ENCODE measurements around the gene TCAP.
"Not testable (repeated sequence)": the region's sequence is repeated elsewhere in the genome, so short reads cannot be mapped to it uniquely, and the experiment has no call there.

The TCAP gene

GRCh38 chr17:39703913-39704312 is 38.8 kb downstream of the TCAP start:
- no peak overlapping the region for H3K27ac Mint-ChIP-seq
- no peak overlapping the region for H3K4me3 Mint-ChIP-seq
- no peaks in the 10 kb centered on the region for H3K9me3 Mint-ChIP-seq
- H3K36me3 Mint-ChIP-seq (ENCODE audit: low read depth), result no peaks in the 10 kb centered on the region
- peaks cover 21% of the 10 kb centered on the region for H3K4me1 Mint-ChIP-seq (ENCODE audit: low read depth)
- no peak for DNase-seq
- peaks cover 33% of the 10 kb centered on the region for H3K27me3 Mint-ChIP-seq

GRCh38 chr17:39704821-39705551 is 39.8 kb downstream of the TCAP start:
- no peak overlapping the region for H3K4me3 Mint-ChIP-seq
- no peaks in the 10 kb centered on the region for H3K9me3 Mint-ChIP-seq
- H3K36me3 Mint-ChIP-seq (ENCODE audit: low read depth), result no peaks in the 10 kb centered on the region
- H3K27ac Mint-ChIP-seq, result no peak overlapping the region
- H3K27me3 Mint-ChIP-seq, result peaks cover 23% of the 10 kb centered on the region
- peaks cover 17% of the 10 kb centered on the region for H3K4me1 Mint-ChIP-seq (ENCODE audit: low read depth)
- no peak for DNase-seq

- Mint-ChIP-seq H3K4me1 (ENCODE audit: low read depth) (peaks cover 14% of the 10 kb centered on the region), H3K36me3 (ENCODE audit: low read depth) (no peaks in the 10 kb centered on the region), H3K4me3 (no peak overlapping the region), H3K27ac (no peak overlapping the region), H3K27me3 (peaks cover 18% of the 10 kb centered on the region), H3K9me3 (no peaks in the 10 kb centered on the region)
- DNase-seq, result no peak
These were observed 40.7 kb downstream of the TCAP start for GRCh38 chr17:39705786-39706348.

- no peaks in the 10 kb centered on the region for H3K36me3 Mint-ChIP-seq (ENCODE audit: low read depth)
- no peaks in the 10 kb centered on the region for H3K9me3 Mint-ChIP-seq
- no peak overlapping the region for H3K4me3 Mint-ChIP-seq
- no peak for DNase-seq
- peaks cover 13% of the 10 kb centered on the region for H3K27me3 Mint-ChIP-seq
- H3K4me1 Mint-ChIP-seq (ENCODE audit: low read depth), result peaks cover 11% of the 10 kb centered on the region
- H3K27ac Mint-ChIP-seq, result no peak overlapping the region
These were observed 41.2 kb downstream of the TCAP start for GRCh38 chr17:39706383-39706782.

- H3K4me1 Mint-ChIP-seq (ENCODE audit: low read depth), result peaks cover 11% of the 10 kb centered on the region
- H3K27ac Mint-ChIP-seq, result peak overlapping the region; percentile 24
- H3K4me3 Mint-ChIP-seq, result no peak overlapping the region
- H3K27me3 Mint-ChIP-seq, result peaks cover 8% of the 10 kb centered on the region
- no peak for DNase-seq
- H3K9me3 Mint-ChIP-seq, result no peaks in the 10 kb centered on the region
- no peaks in the 10 kb centered on the region for H3K36me3 Mint-ChIP-seq (ENCODE audit: low read depth)
These were observed 41.8 kb downstream of the TCAP start for GRCh38 chr17:39706921-39707337.

- H3K27ac Mint-ChIP-seq, result no peak overlapping the region
- H3K4me3 Mint-ChIP-seq, result no peak overlapping the region
- no peaks in the 10 kb centered on the region for H3K36me3 Mint-ChIP-seq (ENCODE audit: low read depth)
- no peaks in the 10 kb centered on the region for H3K9me3 Mint-ChIP-seq
- peaks cover 11% of the 10 kb centered on the region for H3K4me1 Mint-ChIP-seq (ENCODE audit: low read depth)
- no peaks in the 10 kb centered on the region for H3K27me3 Mint-ChIP-seq
- no peak for DNase-seq
These were observed 44.3 kb downstream of the TCAP start for GRCh38 chr17:39709319-39709997.

- H3K27ac Mint-ChIP-seq, result no peak overlapping the region
- no peaks in the 10 kb centered on the region for H3K9me3 Mint-ChIP-seq
- no peaks in the 10 kb centered on the region for H3K36me3 Mint-ChIP-seq (ENCODE audit: low read depth)
- no peak overlapping the region for H3K4me3 Mint-ChIP-seq
- H3K27me3 Mint-ChIP-seq, result no peaks in the 10 kb centered on the region
- no peak for DNase-seq
- H3K4me1 Mint-ChIP-seq (ENCODE audit: low read depth), result peaks cover 11% of the 10 kb centered on the region
These were observed 45.1 kb downstream of the TCAP start for GRCh38 chr17:39709998-39710964.

- H3K9me3 Mint-ChIP-seq; DNase-seq; H3K27ac Mint-ChIP-seq; H3K27me3 Mint-ChIP-seq; H3K4me3 Mint-ChIP-seq; H3K36me3 Mint-ChIP-seq (ENCODE audit: low read depth): not testable (repeated sequence)
- peaks cover 11% of the 10 kb centered on the region for H3K4me1 Mint-ChIP-seq (ENCODE audit: low read depth)
These were observed 45.9 kb downstream of the TCAP start for GRCh38 chr17:39711071-39711470.

GRCh38 chr17:39711851-39712250 is 46.7 kb downstream of the TCAP start:
- Mint-ChIP-seq H3K4me1 (ENCODE audit: low read depth) (peaks cover 8% of the 10 kb centered on the region), H3K9me3 (no peaks in the 10 kb centered on the region), H3K27ac (no peak overlapping the region), H3K27me3 (no peaks in the 10 kb centered on the region), H3K4me3 (no peak overlapping the region), H3K36me3 (ENCODE audit: low read depth) (no peaks in the 10 kb centered on the region)
- no peak for DNase-seq

GRCh38 chr17:39714234-39714633 is 49.1 kb downstream of the TCAP start:
- Mint-ChIP-seq H3K27ac (no peak overlapping the region), H3K27me3 (no peaks in the 10 kb centered on the region), H3K4me3 (no peak overlapping the region), H3K36me3 (ENCODE audit: low read depth) (no peaks in the 10 kb centered on the region), H3K9me3 (no peaks in the 10 kb centered on the region), H3K4me1 (ENCODE audit: low read depth) (no peaks in the 10 kb centered on the region)
- no peak for DNase-seq

GRCh38 chr17:39715375-39716072 is 50.4 kb downstream of the TCAP start:
- H3K27ac Mint-ChIP-seq, result no peak overlapping the region
- no peaks in the 10 kb centered on the region for H3K36me3 Mint-ChIP-seq (ENCODE audit: low read depth)
- H3K4me3 Mint-ChIP-seq, result no peak overlapping the region
- no peaks in the 10 kb centered on the region for H3K4me1 Mint-ChIP-seq (ENCODE audit: low read depth)
- no peaks in the 10 kb centered on the region for H3K9me3 Mint-ChIP-seq
- H3K27me3 Mint-ChIP-seq, result no peaks in the 10 kb centered on the region
- DNase-seq, result no peak
